IPS DF 6.9 (cell line): Measurements from ENCODE around the gene FADS2.

Experiments used
- DNase-seq: peaks from one replicate; pipeline ENCODE4 v3.0.0-alpha.2; 2013; ENCODE audit warnings: low read depth, low spot score
- H3K27ac ChIP-seq: one replicate; pipeline ENCODE4 v1.5.1; 2013; ENCODE audit warnings: low read length, control low read depth
- H3K27me3 ChIP-seq: 2 replicates; pipeline ENCODE4 v1.6.1; 2013; ENCODE audit warnings: mild to moderate bottlenecking, low read length; ENCODE audit not compliant: control insufficient read depth, insufficient read depth
- H3K36me3 ChIP-seq: 2 replicates; pipeline ENCODE4 v1.6.1; 2013; ENCODE audit warnings: low read length; ENCODE audit not compliant: control insufficient read depth, insufficient read depth
- H3K4me1 ChIP-seq: 2 replicates; pipeline ENCODE4 v1.6.1; 2013; ENCODE audit warnings: low read length; ENCODE audit not compliant: control insufficient read depth, insufficient read depth
- H3K4me3 ChIP-seq: 2 replicates; pipeline ENCODE4 v1.5.1; 2013; ENCODE audit warnings: mild to moderate bottlenecking, low read length
- H3K9me3 ChIP-seq: 2 replicates; pipeline ENCODE4 v1.6.1; 2013; ENCODE audit warnings: low read length, inconsistent platforms; ENCODE audit not compliant: control insufficient read depth, insufficient read depth
- WGBS: extraction: QIAGEN DNeasy Blood & Tissue Kit; methylation state at CpG from one replicate; pipeline ENCODE4 v1.1.7; 2013; ENCODE audit warnings: mixed read lengths, missing lambda C conversion rate; ENCODE audit not compliant: insufficient read length, insufficient coverage; 5-methylcytosine and 5-hydroxymethylcytosine counted together

The FADS2 gene

GRCh38 chr11:61850687-61851086, 22.6 kb downstream of the FADS2 start:
- no peaks in the 10 kb centered on the region for H3K4me1 ChIP-seq
- H3K27ac ChIP-seq = no peak overlapping the region
- no peak overlapping the region for H3K4me3 ChIP-seq
- H3K27me3 ChIP-seq = no peaks in the 10 kb centered on the region
- DNase-seq = no peak
- H3K9me3 ChIP-seq = no peaks in the 10 kb centered on the region
- H3K36me3 ChIP-seq = peaks cover 55% of the 10 kb centered on the region
- no CpG with 5 or more reads among the region's 7 CpGs for WGBS

GRCh38 chr11:61851113-61851899, 23.2 kb downstream of the FADS2 start:
- no peak for DNase-seq
- no CpG with 5 or more reads among the region's 24 CpGs for WGBS
- no peak overlapping the region for H3K27ac ChIP-seq
- no peaks in the 10 kb centered on the region for H3K9me3 ChIP-seq
- H3K27me3 ChIP-seq = no peaks in the 10 kb centered on the region
- peaks cover 58% of the 10 kb centered on the region for H3K36me3 ChIP-seq
- no peaks in the 10 kb centered on the region for H3K4me1 ChIP-seq
- no peak overlapping the region for H3K4me3 ChIP-seq

- peaks cover 58% of the 10 kb centered on the region for H3K36me3 ChIP-seq
- no CpG with 5 or more reads among the region's 6 CpGs for WGBS
- H3K27me3 ChIP-seq = no peaks in the 10 kb centered on the region
- no peaks in the 10 kb centered on the region for H3K9me3 ChIP-seq
- no peak for DNase-seq
- H3K27ac ChIP-seq = no peak overlapping the region
- H3K4me1 ChIP-seq = no peaks in the 10 kb centered on the region
- no peak overlapping the region for H3K4me3 ChIP-seq
These were observed 23.8 kb downstream of the FADS2 start for GRCh38 chr11:61851900-61852295.

GRCh38 chr11:61853698-61854169, 25.6 kb downstream of the FADS2 start:
- H3K9me3 ChIP-seq = no peaks in the 10 kb centered on the region
- H3K27ac ChIP-seq = no peak overlapping the region
- no peaks in the 10 kb centered on the region for H3K4me1 ChIP-seq
- no peaks in the 10 kb centered on the region for H3K27me3 ChIP-seq
- no peak for DNase-seq
- WGBS = no CpG with 5 or more reads among the region's 13 CpGs
- H3K4me3 ChIP-seq = no peak overlapping the region
- peaks cover 52% of the 10 kb centered on the region for H3K36me3 ChIP-seq

- peaks cover 48% of the 10 kb centered on the region for H3K36me3 ChIP-seq
- DNase-seq = no peak
- H3K27ac ChIP-seq = no peak overlapping the region
- no peaks in the 10 kb centered on the region for H3K27me3 ChIP-seq
- no peaks in the 10 kb centered on the region for H3K9me3 ChIP-seq
- no CpG with 5 or more reads among the region's 17 CpGs for WGBS
- no peak overlapping the region for H3K4me3 ChIP-seq
- H3K4me1 ChIP-seq = no peaks in the 10 kb centered on the region
These were observed 26.3 kb downstream of the FADS2 start for GRCh38 chr11:61854206-61854895.

- DNase-seq = no peak
- H3K4me1 ChIP-seq = no peaks in the 10 kb centered on the region
- H3K36me3 ChIP-seq = peaks cover 50% of the 10 kb centered on the region
- H3K27me3 ChIP-seq = no peaks in the 10 kb centered on the region
- WGBS = no CpG with 5 or more reads among the region's 14 CpGs
- H3K9me3 ChIP-seq = no peaks in the 10 kb centered on the region
- no peak overlapping the region for H3K4me3 ChIP-seq
- H3K27ac ChIP-seq = no peak overlapping the region
These were observed 27.0 kb downstream of the FADS2 start for GRCh38 chr11:61854966-61855714.

GRCh38 chr11:61855939-61856680, 28.0 kb downstream of the FADS2 start:
- DNase-seq = no peak
- no CpG with 5 or more reads among the region's 12 CpGs for WGBS
- H3K9me3 ChIP-seq = no peaks in the 10 kb centered on the region
- H3K4me3 ChIP-seq = no peak overlapping the region
- H3K27ac ChIP-seq = no peak overlapping the region
- no peaks in the 10 kb centered on the region for H3K4me1 ChIP-seq
- peaks cover 50% of the 10 kb centered on the region for H3K36me3 ChIP-seq
- H3K27me3 ChIP-seq = no peaks in the 10 kb centered on the region

- WGBS = no CpG with 5 or more reads among the region's 16 CpGs
- Histone ChIP-seq H3K36me3 (peaks cover 50% of the 10 kb centered on the region), H3K9me3 (no peaks in the 10 kb centered on the region), H3K27ac (no peak overlapping the region), H3K4me3 (no peak overlapping the region), H3K4me1 (no peaks in the 10 kb centered on the region; the same call in 1 of the 2 replicates), H3K27me3 (no peaks in the 10 kb centered on the region)
- DNase-seq = no peak
These were observed 32.2 kb downstream of the FADS2 start for GRCh38 chr11:61860054-61860903.

- H3K36me3 ChIP-seq = peaks cover 48% of the 10 kb centered on the region
- no peak for DNase-seq
- WGBS = no CpG with 5 or more reads among the region's 9 CpGs
- H3K27me3 ChIP-seq = no peaks in the 10 kb centered on the region
- H3K9me3 ChIP-seq = no peaks in the 10 kb centered on the region
- no peak overlapping the region for H3K27ac ChIP-seq
- H3K4me3 ChIP-seq = no peak overlapping the region
- no peaks in the 10 kb centered on the region; the same call in 1 of the 2 replicates for H3K4me1 ChIP-seq
These were observed 33.5 kb downstream of the FADS2 start for GRCh38 chr11:61861634-61862033.
